LoVo (cell line): ENCODE data around the gene SDK2.
"Not testable (repeated sequence)": the region's sequence is repeated elsewhere in the genome, so short reads cannot be mapped to it uniquely, and the experiment has no call there.

Experiments
- DNase-seq: peaks from one replicate; pipeline ENCODE4 v3.0.0-alpha.2; 2016; ENCODE audit warnings: low spot score

SDK2 gene

GRCh38 chr17:73317513-73318426 lies 326.5 kb downstream of the SDK2 start:
- no peak for DNase-seq

- DNase-seq: no peak
These were observed 327.2 kb downstream of the SDK2 start for GRCh38 chr17:73316919-73317505.

- DNase-seq: no peak
These were observed 328.8 kb downstream of the SDK2 start for GRCh38 chr17:73315471-73315870.

- DNase-seq: no peak
These were observed 330.6 kb downstream of the SDK2 start for GRCh38 chr17:73313526-73314127.

DNA sequence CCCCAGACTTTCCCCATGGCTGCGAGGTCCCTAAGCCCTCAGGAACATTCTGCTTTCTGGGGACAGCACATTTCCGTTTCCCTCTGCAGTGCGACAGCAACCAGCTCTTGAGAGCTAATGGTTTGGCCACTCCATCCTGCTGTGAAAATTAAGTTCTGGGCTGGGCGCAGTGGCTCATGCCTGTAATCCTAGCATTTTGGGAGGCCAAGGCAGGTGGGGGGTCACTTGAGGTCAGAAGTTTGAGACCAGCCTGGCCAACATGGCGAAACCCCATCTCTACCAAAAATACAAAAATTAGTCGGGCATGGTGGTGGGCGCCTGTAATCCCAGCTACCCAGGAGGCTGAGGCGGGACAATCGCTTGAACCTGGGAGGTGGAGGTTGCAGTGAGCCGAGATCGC lies 331.4 kb downstream of the SDK2 start:
- not testable (repeated sequence) for DNase-seq

- DNase-seq: peak; percentile 94
These were observed 332.2 kb downstream of the SDK2 start, which contains the start of gene CDC42EP4 for GRCh38 chr17:73311781-73312641. Gene CDC42EP4, minus strand, starts transcription at chr17:73312001. Its CDS starts 25,501 bp downstream, at chr17:73286500.

- peak; percentile 22 for DNase-seq
These were observed 332.8 kb downstream of the SDK2 start for GRCh38 chr17:73311428-73311780.

GRCh38 chr17:73309727-73310596 lies 334.3 kb downstream of the SDK2 start:
- peak; percentile 64 for DNase-seq

DNA sequence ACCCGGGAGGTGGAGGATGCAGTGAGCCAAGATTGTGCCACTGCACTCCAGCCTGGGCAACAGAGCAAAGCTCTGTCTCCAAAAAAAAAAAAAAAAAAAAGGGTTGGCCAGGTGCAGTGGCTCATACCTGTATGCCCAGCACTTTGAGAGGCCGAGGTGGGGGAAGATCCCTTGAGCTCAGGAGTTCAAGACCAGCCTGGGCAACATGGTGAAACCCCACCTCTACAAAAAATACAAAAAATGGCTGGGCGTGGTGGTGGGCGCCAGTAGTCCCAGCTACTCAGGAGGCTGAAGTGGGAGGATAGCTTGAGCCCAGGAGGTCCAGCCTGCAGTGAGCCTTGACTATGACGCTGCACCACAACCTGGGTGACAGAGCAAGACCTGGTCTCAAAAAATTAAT lies 335.3 kb downstream of the SDK2 start:
- DNase-seq: not testable (repeated sequence)

DNA sequence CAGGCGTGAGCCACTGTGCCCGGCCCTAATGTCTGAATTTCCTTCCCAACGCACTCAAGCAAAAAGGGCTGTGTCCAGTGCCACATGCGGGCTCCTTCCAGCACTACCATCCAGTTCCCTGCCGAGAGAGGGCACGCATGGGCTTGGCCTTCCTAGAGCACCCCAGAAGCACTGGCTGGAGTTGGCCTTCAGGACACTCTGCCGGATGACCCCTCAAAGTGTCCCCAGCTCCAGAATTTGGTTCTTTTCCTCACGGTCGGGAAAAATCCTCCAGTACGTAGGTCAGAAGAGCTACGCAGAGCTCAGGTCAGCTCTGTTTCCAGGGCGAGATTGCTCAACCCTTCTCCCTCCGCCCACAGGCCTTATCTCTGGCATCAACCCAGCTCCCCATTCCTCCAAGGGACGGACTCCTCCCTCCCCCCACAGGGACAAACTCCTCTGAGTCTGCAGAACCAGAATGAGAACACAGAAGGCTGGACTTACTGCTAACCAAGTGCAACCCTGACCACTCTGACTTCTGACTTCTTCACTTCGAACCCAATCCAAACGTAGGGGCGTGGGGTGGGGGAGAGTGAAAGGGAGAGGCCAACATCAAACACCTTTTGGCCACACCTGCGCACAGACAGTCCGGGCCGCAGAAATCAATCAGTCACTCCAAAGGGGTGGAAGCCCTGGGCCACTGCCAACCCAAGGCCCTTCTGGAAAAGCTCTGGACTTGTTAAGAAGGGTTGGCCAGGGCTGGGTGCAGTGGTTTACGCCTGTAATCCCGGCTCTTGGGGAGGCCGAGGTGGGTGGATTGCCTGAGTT lies 336.0 kb downstream of the SDK2 start:
- peak; percentile 91 for DNase-seq

DNA sequence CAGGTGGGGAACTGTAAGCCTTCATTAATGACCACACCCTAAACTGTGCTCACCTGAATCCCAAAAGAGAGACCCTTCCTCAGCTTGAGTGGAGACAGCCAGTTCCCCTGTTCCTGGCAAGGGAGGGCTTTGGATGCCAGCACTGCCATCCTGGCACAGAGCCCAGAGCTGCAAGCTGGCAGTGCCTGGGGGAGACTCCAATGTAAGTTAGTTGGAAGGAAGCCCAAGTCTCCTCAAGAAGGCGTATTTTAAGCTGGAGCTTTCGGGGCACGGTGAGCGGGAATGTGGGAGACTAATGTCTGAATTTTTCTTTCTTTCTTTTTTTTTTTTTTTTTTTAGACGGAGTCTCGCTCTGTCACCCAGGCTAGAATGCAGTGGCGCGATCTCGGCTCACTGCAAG lies 337.1 kb downstream of the SDK2 start:
- no peak for DNase-seq

GRCh38 chr17:73305845-73306836 lies 338.1 kb downstream of the SDK2 start:
- no peak for DNase-seq

GRCh38 chr17:73304971-73305812 lies 339.1 kb downstream of the SDK2 start:
- DNase-seq: peak; percentile 38

DNA sequence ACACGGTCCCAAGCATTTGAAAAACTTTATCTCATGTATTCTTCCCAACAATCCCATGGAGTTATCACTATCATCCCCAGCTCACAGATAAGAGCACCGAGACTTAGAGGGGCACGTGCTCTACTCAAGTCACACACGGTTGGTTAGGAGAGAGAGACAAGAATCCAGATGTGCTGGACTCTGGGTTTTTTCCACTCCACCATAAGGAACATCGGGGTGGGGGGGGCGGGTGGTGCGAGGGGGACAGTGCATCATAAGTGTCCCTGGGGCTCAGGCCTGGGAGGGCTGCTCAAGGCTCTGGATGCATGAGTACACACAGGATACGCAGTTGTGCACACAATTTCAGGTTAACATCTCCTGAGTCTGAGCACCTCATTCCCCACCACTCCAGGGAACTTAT lies 339.8 kb downstream of the SDK2 start:
- DNase-seq: no peak

DNA sequence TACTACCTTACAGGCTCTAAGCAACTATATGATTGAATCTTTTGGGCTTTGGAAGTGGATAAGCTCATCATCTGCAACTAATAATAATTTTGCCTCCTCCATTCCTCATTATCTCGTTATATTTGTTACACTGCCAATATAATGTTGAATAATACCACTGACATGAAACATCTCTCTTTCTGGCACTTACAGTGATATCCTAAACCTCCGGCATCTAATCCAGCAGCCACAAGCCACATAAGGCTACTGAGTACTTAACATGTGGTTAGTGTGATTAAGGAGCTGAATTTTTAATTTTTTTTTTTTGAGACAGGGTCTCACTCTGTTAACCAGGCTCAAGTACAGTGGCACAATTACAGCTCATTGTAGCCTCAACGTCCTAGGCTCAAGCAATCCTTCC lies 342.1 kb downstream of the SDK2 start:
- no peak for DNase-seq

DNA sequence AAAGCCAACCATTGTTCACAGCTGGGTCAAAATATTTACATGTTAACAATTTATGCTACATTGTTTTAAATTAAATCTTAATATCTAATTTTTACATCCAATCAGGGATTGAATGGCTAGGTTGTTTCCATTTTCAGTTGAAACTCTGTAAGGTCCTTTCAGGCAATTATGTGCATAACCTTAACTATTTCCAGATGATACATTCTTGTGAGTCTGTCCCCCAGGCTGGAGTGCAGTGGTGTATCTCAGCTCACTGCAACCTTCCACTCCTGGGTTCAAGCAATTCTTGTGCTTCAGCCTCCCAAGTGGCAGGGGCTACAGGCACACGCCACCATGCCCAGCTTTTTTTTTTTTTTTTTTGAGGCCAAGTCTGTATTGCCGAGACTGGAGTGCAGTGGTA lies 342.9 kb downstream of the SDK2 start:
- no peak for DNase-seq

DNA sequence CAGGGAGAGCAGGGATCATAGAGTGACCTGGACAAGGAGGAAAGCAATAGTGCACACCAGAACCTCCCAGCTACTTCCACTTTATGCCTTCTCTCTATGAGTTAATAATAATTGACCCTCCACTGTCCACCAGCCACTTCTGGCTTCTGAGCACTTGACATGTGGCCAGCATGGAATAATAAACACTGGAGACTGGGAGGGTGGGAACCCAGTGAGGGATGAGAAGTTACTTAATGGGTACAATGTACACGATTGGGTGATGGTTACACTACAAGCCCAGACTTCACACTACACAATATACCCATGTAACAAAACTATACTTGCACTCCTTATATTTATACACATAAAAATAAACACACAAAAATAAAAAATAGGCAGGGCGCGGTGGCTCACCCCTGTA lies 343.9 kb downstream of the SDK2 start:
- DNase-seq: no peak
